Astrocyte of the cerebellum (primary cell): ENCODE measurements around the gene CSTB.

Experiments used
- DNase-seq: peaks from one replicate; pipeline ENCODE4 v3.0.0-alpha.2; 2011; ENCODE audit warnings: low read depth
- H3K4me3 ChIP-seq: 2 replicates; pipeline ENCODE4 v1.5.1; 2011; ENCODE audit warnings: mild to moderate bottlenecking, low read depth, low read length, moderate library complexity
- CTCF ChIP-seq: IDR thresholded peaks from 2 replicates; pipeline ENCODE4 v1.5.1; 2012; ENCODE audit warnings: low read length, low read depth, moderate library complexity, mild to moderate bottlenecking; ENCODE audit errors: missing control alignments
- in situ Hi-C: cut with HindIII; loops from 2 replicates; pipeline ENCODE4 v1.10.0; 2017; ENCODE audit warnings: low sequenced_read_pairs

Gene CSTB

GRCh38 chr21:43743947-43744346 is 32.2 kb downstream of the CSTB start:
- in situ Hi-C loops: no loop called here
- no peak overlapping the region for H3K4me3 ChIP-seq
- TF ChIP-seq CTCF: no peak
- DNase-seq: no peak

GRCh38 chr21:43741423-43742096 is 34.5 kb downstream of the CSTB start:
- H3K4me3 ChIP-seq: no peak overlapping the region
- TF ChIP-seq CTCF: no peak
- in situ Hi-C loops: no loop called here
- DNase-seq: no peak

- no peak overlapping the region for H3K4me3 ChIP-seq
- no peak for DNase-seq
Observed at GRCh38 chr21:43740497-43741156, 35.5 kb downstream of the CSTB start.

GRCh38 chr21:43739621-43740435 is 36.3 kb downstream of the CSTB start:
- no peak for TF ChIP-seq CTCF
- DNase-seq: no peak
- H3K4me3 ChIP-seq: no peak overlapping the region
- in situ Hi-C loops: no loop called here

More at GRCh38 chr21:43740497-43741156, 35.5 kb downstream of the CSTB start:
- TF ChIP-seq CTCF: no peak
- in situ Hi-C loops: no loop called here

- no peak overlapping the region for H3K4me3 ChIP-seq
- TF ChIP-seq CTCF: no peak
- no peak for DNase-seq
- in situ Hi-C loops: no loop called here
Observed at GRCh38 chr21:43737158-43737950, 38.8 kb downstream of the CSTB start.
